ENCODE measurements around the gene FAM168A. TPM values are rescaled to one million over a fixed set of nuclear protein-coding genes. Genes with fewer than 3 reads are reported as not detected.

Gene FAM168A
- total RNA-seq, 2 experiments from 2014 or later: 10.1 to 23.7 TPM

DNA sequence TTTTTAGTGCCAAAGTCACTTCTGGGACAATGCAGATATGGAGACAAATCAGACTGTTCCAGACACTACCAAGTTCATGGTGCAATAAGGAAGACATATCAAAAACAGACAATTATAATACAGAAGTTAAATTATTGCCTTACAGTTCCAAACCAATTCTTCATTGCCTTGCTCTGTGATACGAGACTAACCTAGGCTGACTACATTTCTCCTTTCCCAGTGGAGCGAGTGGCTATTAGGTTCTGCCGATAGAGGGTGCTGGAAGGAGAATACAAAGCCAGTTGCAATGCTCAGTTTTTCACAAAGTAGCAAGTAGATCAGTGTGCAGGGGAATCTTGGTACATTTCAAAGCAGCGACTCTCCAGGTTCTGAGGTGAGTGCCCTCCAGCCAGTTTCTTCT lies 67.8 kb downstream of the FAM168A start:
- no peaks in the 10 kb centered on the region for H3K9me3 ChIP-seq (ENCODE audit: low read length)
- TF ChIP-seq EZH2phosphoT487 (IDR thresholded peaks at IDR 0.05; ENCODE audit: borderline replicate concordance, low read depth, low read length): no peak
- TF ChIP-seq, protein P1, sequence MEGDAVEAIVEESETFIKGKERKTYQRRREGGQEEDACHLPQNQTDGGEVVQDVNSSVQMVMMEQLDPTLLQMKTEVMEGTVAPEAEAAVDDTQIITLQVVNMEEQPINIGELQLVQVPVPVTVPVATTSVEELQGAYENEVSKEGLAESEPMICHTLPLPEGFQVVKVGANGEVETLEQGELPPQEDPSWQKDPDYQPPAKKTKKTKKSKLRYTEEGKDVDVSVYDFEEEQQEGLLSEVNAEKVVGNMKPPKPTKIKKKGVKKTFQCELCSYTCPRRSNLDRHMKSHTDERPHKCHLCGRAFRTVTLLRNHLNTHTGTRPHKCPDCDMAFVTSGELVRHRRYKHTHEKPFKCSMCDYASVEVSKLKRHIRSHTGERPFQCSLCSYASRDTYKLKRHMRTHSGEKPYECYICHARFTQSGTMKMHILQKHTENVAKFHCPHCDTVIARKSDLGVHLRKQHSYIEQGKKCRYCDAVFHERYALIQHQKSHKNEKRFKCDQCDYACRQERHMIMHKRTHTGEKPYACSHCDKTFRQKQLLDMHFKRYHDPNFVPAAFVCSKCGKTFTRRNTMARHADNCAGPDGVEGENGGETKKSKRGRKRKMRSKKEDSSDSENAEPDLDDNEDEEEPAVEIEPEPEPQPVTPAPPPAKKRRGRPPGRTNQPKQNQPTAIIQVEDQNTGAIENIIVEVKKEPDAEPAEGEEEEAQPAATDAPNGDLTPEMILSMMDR (conservative IDR thresholded peaks at IDR 0.05; ENCODE audit: low read length): peak; percentile 71
- POLR2A ChIA-PET: interaction anchor here (0.7 kb wide), 1 partner anchor 525 kb away, joined by 4 read pairs; no protein-coding TSS in a partner anchor
- no peaks in the 10 kb centered on the region for H3K4me1 ChIP-seq (ENCODE audit: insufficient read depth, low read length, poor library complexity, severe bottlenecking)
- no peaks in the 10 kb centered on the region for H3K9me2 ChIP-seq (ENCODE audit: insufficient read depth, low read length)
- no peaks in the 10 kb centered on the region for H3K79me2 ChIP-seq (ENCODE audit: insufficient read depth, low read depth, low read length)
- peak; percentile 18 for DNase-seq (ENCODE audit: low spot score)
- no peak overlapping the region for H3K27ac ChIP-seq (ENCODE audit: low read depth, low read length, poor library complexity, severe bottlenecking)
- no peak overlapping the region for H3K4me3 ChIP-seq (ENCODE audit: low read depth, low read length, poor library complexity, severe bottlenecking)
- intact Hi-C loops (cut with micrococcal nuclease; ENCODE audit: unreplicated experiment): no loop called here
- H2AFZ ChIP-seq (ENCODE audit: low read length): no peak overlapping the region
- CTCF ChIA-PET (ENCODE audit: unreplicated experiment): no interaction called here
- BruUV-seq (replicated peaks): no TSS peak
- no peak overlapping the region for H3K4me2 ChIP-seq (ENCODE audit: low read length)
- H4K20me1 ChIP-seq (ENCODE audit: insufficient read depth, low read length): peaks cover 6% of the 10 kb centered on the region; the same call in 1 of the 2 replicates
- no peaks in the 10 kb centered on the region for H3K36me3 ChIP-seq (ENCODE audit: insufficient read depth, low read length)

- H2AFZ ChIP-seq (ENCODE audit: low read length): no peak overlapping the region
- peaks cover 6% of the 10 kb centered on the region; the same call in 1 of the 2 replicates for H4K20me1 ChIP-seq (ENCODE audit: insufficient read depth, low read length)
- no peaks in the 10 kb centered on the region for H3K4me1 ChIP-seq (ENCODE audit: insufficient read depth, low read length, poor library complexity, severe bottlenecking)
- H3K4me3 ChIP-seq (ENCODE audit: low read depth, low read length, poor library complexity, severe bottlenecking): no peak overlapping the region
- H3K9me3 ChIP-seq (ENCODE audit: low read length): no peaks in the 10 kb centered on the region
- H3K27ac ChIP-seq (ENCODE audit: low read depth, low read length, poor library complexity, severe bottlenecking): no peak overlapping the region
- POLR2A ChIA-PET: interaction anchor here (0.5 to 1.0 kb wide), 4 partner anchors 38 to 406 kb away, joined by 3 read pairs; no protein-coding TSS in a partner anchor
- no peaks in the 10 kb centered on the region for H3K36me3 ChIP-seq (ENCODE audit: insufficient read depth, low read length)
- no peak for TF ChIP-seq EZH2phosphoT487 (IDR thresholded peaks at IDR 0.05; ENCODE audit: borderline replicate concordance, low read depth, low read length)
- TF ChIP-seq, protein P1 (conservative IDR thresholded peaks at IDR 0.05; ENCODE audit: low read length): no peak
- BruUV-seq (replicated peaks): no TSS peak
- intact Hi-C loops (cut with micrococcal nuclease; ENCODE audit: unreplicated experiment): no loop called here
- no peaks in the 10 kb centered on the region for H3K9me2 ChIP-seq (ENCODE audit: insufficient read depth, low read length)
- DNase-seq (ENCODE audit: low spot score): no peak
- CTCF ChIA-PET (ENCODE audit: unreplicated experiment): no interaction called here
- H3K4me2 ChIP-seq (ENCODE audit: low read length): no peak overlapping the region
- no peaks in the 10 kb centered on the region for H3K79me2 ChIP-seq (ENCODE audit: insufficient read depth, low read depth, low read length)
These were observed 68.7 kb downstream of the FAM168A start for GRCh38 chr11:73529204-73529530.

DNA sequence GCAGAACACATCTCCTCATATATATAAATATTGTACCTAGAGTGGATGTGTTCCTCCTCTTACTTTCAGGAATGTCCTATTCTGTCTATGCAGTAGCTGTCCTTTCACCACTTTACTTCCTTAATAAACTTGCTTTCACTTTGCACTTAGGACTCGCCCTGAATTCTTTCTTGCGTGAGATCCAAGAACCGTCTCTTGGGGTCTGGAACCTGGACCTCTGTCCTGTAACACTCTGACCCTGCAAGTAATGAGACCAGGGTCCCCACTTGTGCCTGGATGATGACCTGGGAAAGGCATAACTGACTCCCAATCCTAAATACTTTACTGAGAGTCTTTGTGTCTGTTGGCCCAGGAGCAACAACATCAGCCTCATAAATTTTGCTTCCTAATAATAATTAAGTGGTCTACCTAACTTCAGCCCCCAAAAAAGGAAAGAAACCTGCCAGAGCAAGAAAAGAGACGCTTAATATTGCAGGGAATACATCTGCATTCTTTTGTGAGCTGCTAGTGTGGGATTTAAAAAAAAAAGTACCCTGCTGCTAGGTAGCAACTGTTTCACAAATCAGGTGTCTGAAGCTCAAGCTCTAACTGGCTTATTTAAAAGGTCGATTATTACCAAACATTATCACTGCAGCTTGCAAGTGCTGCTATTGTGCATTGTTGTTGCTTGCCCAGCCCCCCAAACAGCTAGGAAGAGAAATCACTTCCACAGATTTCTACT lies 69.3 kb downstream of the FAM168A start:
- ChIA-PET CTCF (ENCODE audit: unreplicated experiment) (no interaction called here), POLR2A (interaction anchor here (0.5 to 1.0 kb wide), 4 partner anchors 37 to 405 kb away, joined by 3 read pairs; no protein-coding TSS in a partner anchor)
- TF ChIP-seq, protein P1 (conservative IDR thresholded peaks at IDR 0.05; ENCODE audit: low read length): no peak
- TF ChIP-seq EZH2phosphoT487 (IDR thresholded peaks at IDR 0.05; ENCODE audit: borderline replicate concordance, low read depth, low read length): no peak
- H4K20me1 ChIP-seq (ENCODE audit: insufficient read depth, low read length): peaks cover 6% of the 10 kb centered on the region; the same call in 1 of the 2 replicates
- H3K4me1 ChIP-seq (ENCODE audit: insufficient read depth, low read length, poor library complexity, severe bottlenecking): no peaks in the 10 kb centered on the region
- no peaks in the 10 kb centered on the region for H3K79me2 ChIP-seq (ENCODE audit: insufficient read depth, low read depth, low read length)
- H3K4me3 ChIP-seq (ENCODE audit: low read depth, low read length, poor library complexity, severe bottlenecking): no peak overlapping the region
- H3K9me2 ChIP-seq (ENCODE audit: insufficient read depth, low read length): no peaks in the 10 kb centered on the region
- no peak for DNase-seq (ENCODE audit: low spot score)
- intact Hi-C loops (cut with micrococcal nuclease; ENCODE audit: unreplicated experiment): no loop called here
- H2AFZ ChIP-seq (ENCODE audit: low read length): no peak overlapping the region
- no TSS peak for BruUV-seq (replicated peaks)
- no peaks in the 10 kb centered on the region for H3K36me3 ChIP-seq (ENCODE audit: insufficient read depth, low read length)
- H3K27ac ChIP-seq (ENCODE audit: low read depth, low read length, poor library complexity, severe bottlenecking): no peak overlapping the region
- H3K4me2 ChIP-seq (ENCODE audit: low read length): no peak overlapping the region
- no peaks in the 10 kb centered on the region for H3K9me3 ChIP-seq (ENCODE audit: low read length)
